MCF 10A (cell line): ENCODE data around the gene SH2D1A. TPM values are rescaled to one million over a fixed set of nuclear protein-coding genes. Genes with fewer than 3 reads are reported as not detected.

Experiments used
- BruUV-seq: library from RNA; stranded (reverse); fragments of 400-500 nt; replicated peaks from 2 replicates; lab custom pipeline; 2021; lab: Mats Ljungman, UMichigan
- CTCF ChIA-PET: fragments of 300-600 bp; sonication (Branson Sonifier 250); formaldehyde crosslinking; extraction: SDS; loops from one replicate; lab custom pipeline; 2021; ENCODE audit warnings: antibody characterized with exemption, inconsistent platforms; lab: Yijun Ruan, JAX
- POLR2A ChIA-PET: fragments of 300-600, 350-650 bp; sonication (Branson Sonifier 250); formaldehyde crosslinking; extraction: SDS; loops from one replicate; lab custom pipeline; 2020; ENCODE audit warnings: antibody characterized with exemption, inconsistent platforms; lab: Yijun Ruan, JAX
- DNase-seq: peaks from one replicate; pipeline ENCODE4 v3.0.0-alpha.2; 2018; ENCODE audit not compliant: unreplicated experiment
- H3K27ac Mint-ChIP-seq: one replicate; pipeline ENCODE4 v1.8.0; 2022; ENCODE audit warnings: mild to moderate bottlenecking, low read depth, mixed read lengths; ENCODE audit not compliant: unreplicated experiment
- H3K27me3 Mint-ChIP-seq: one replicate; pipeline ENCODE4 v1.8.0; 2022; ENCODE audit warnings: mixed read lengths; ENCODE audit not compliant: insufficient read depth, unreplicated experiment
- H3K36me3 Mint-ChIP-seq: one replicate; pipeline ENCODE4 v1.8.0; 2022; ENCODE audit warnings: mild to moderate bottlenecking, moderate library complexity, mixed read lengths; ENCODE audit not compliant: insufficient read depth, unreplicated experiment
- H3K4me1 Mint-ChIP-seq: one replicate; pipeline ENCODE4 v1.8.0; 2022; ENCODE audit warnings: mixed read lengths; ENCODE audit not compliant: insufficient read depth, unreplicated experiment
- H3K4me3 Mint-ChIP-seq: one replicate; pipeline ENCODE4 v1.8.0; 2022; ENCODE audit warnings: mild to moderate bottlenecking, moderate library complexity, mixed read lengths; ENCODE audit not compliant: unreplicated experiment
- H3K9me3 Mint-ChIP-seq: one replicate; pipeline ENCODE4 v1.8.0; 2022; ENCODE audit warnings: mixed read lengths; ENCODE audit not compliant: unreplicated experiment
- CTCF ChIP-seq: fragments of 200-600 bp; IDR thresholded peaks from one replicate; pipeline ENCODE4 v1.8.0; 2022; ENCODE audit warnings: antibody characterized with exemption, mild to moderate bottlenecking; ENCODE audit not compliant: unreplicated experiment
- intact Hi-C: fragments of 100-400 bp; cut with micrococcal nuclease; formaldehyde crosslinking; loops from 2 replicates; pipeline ENCODE4 v1.14.1; 2022
- total RNA-seq: library from RNA; stranded (reverse); gene quantifications from 2 replicates; pipeline ENCODE4 v1.2.3, GENCODE V29; 2022

SH2D1A gene
- total RNA-seq, 1 experiment from 2014 or later = not detected

- H3K27me3 Mint-ChIP-seq = no peaks in the 10 kb centered on the region
- H3K36me3 Mint-ChIP-seq = no peaks in the 10 kb centered on the region
- TF ChIP-seq CTCF = no peak
- no peaks in the 10 kb centered on the region for H3K9me3 Mint-ChIP-seq
- CTCF ChIA-PET = no interaction called here
- intact Hi-C loops = no loop called here
- no TSS peak for BruUV-seq
- POLR2A ChIA-PET = interaction anchor here (0.6 kb wide), 1 partner anchor 215 kb away, joined by 4 read pairs; no protein-coding TSS in a partner anchor
- no peak overlapping the region for H3K27ac Mint-ChIP-seq
- no peak overlapping the region for H3K4me3 Mint-ChIP-seq
- H3K4me1 Mint-ChIP-seq = no peaks in the 10 kb centered on the region
- DNase-seq = no peak
Measured at GRCh38 chrX:124335598-124335997, 10.8 kb upstream of the SH2D1A start.

- ChIA-PET POLR2A (no interaction called here), CTCF (no interaction called here)
- no peak for DNase-seq
- Mint-ChIP-seq H3K4me3 (no peak overlapping the region), H3K36me3 (no peaks in the 10 kb centered on the region), H3K27ac (no peak overlapping the region), H3K9me3 (no peaks in the 10 kb centered on the region), H3K27me3 (no peaks in the 10 kb centered on the region), H3K4me1 (no peaks in the 10 kb centered on the region)
- no TSS peak for BruUV-seq
- no peak for TF ChIP-seq CTCF
- intact Hi-C loops = no loop called here
Measured at GRCh38 chrX:124337916-124338315, 8.4 kb upstream of the SH2D1A start.

- no peak for TF ChIP-seq CTCF
- no peak for DNase-seq
- Mint-ChIP-seq H3K4me3 (no peak overlapping the region), H3K9me3 (no peaks in the 10 kb centered on the region), H3K27ac (no peak overlapping the region), H3K4me1 (no peaks in the 10 kb centered on the region), H3K27me3 (no peaks in the 10 kb centered on the region), H3K36me3 (no peaks in the 10 kb centered on the region)
- intact Hi-C loops = no loop called here
- POLR2A ChIA-PET = no interaction called here
- BruUV-seq = no TSS peak
- CTCF ChIA-PET = interaction anchor here (0.6 kb wide), 1 partner anchor 14 kb away, joined by 3 read pairs; no protein-coding TSS in a partner anchor
Measured at GRCh38 chrX:124338733-124339514, 7.4 kb upstream of the SH2D1A start.

- CTCF ChIA-PET = no interaction called here
- Mint-ChIP-seq H3K27me3 (no peaks in the 10 kb centered on the region), H3K36me3 (no peaks in the 10 kb centered on the region), H3K9me3 (no peaks in the 10 kb centered on the region), H3K4me3 (no peak overlapping the region), H3K27ac (no peak overlapping the region), H3K4me1 (no peaks in the 10 kb centered on the region)
- intact Hi-C loops = no loop called here
- POLR2A ChIA-PET = no interaction called here
- no peak for DNase-seq
- no peak for TF ChIP-seq CTCF
- no TSS peak for BruUV-seq
Measured at GRCh38 chrX:124341396-124342132, 4.8 kb upstream of the SH2D1A start.
